Neural progenitor cell (in vitro differentiated cells): ENCODE results near the gene MAT2A.

Source experiments
- CTCF ChIP-seq: fragments of 200-600 bp; sonication (generic); IDR thresholded peaks from 2 replicates; pipeline ENCODE4 v1.5.1; 2017; ENCODE audit warnings: antibody characterized with exemption, mild to moderate bottlenecking
- EZH2 ChIP-seq: fragments of 200-600 bp; sonication (generic); IDR thresholded peaks from 2 replicates; pipeline ENCODE4 v1.6.1; 2017; ENCODE audit warnings: antibody characterized with exemption, mild to moderate bottlenecking, moderate library complexity
- EZH2phosphoT487 ChIP-seq: fragments of 200-600 bp; sonication (generic); IDR thresholded peaks from 2 replicates; pipeline ENCODE4 v1.6.1; 2017; ENCODE audit warnings: antibody characterized with exemption

- TF ChIP-seq CTCF, result no peak
- no peak for TF ChIP-seq EZH2
- no peak for TF ChIP-seq EZH2phosphoT487
Observed at GRCh38 chr2:85502720-85503119, 36.2 kb upstream of the MAT2A start.
